Mammary epithelial cell (primary cell): ENCODE measurements around the gene NBPF9.
"Not testable (repeated sequence)": the region's sequence is repeated elsewhere in the genome, so short reads cannot be mapped to it uniquely, and the experiment has no call there.

Experiments
- EZH2 ChIP-seq: IDR thresholded peaks from 2 replicates; pipeline ENCODE4 v1.6.1; 2012; ENCODE audit warnings: low read length, inconsistent platforms, borderline replicate concordance
- TF ChIP-seq, protein P1 (sequence below), 2 donors: IDR thresholded peaks in 1 of 2; conservative IDR thresholded peaks in 1 of 2; 2 replicates each; pipeline ENCODE4 v1.5.1; 2011 to 2012; ENCODE audit warnings: inconsistent platforms in 2 of 2, low read length in 2 of 2, mild to moderate bottlenecking in 2 of 2, control low read depth in 1 of 2, low read depth in 1 of 2; ENCODE audit not compliant: insufficient read depth in 1 of 2; ENCODE audit errors: extremely low read depth in 1 of 2

DNA sequence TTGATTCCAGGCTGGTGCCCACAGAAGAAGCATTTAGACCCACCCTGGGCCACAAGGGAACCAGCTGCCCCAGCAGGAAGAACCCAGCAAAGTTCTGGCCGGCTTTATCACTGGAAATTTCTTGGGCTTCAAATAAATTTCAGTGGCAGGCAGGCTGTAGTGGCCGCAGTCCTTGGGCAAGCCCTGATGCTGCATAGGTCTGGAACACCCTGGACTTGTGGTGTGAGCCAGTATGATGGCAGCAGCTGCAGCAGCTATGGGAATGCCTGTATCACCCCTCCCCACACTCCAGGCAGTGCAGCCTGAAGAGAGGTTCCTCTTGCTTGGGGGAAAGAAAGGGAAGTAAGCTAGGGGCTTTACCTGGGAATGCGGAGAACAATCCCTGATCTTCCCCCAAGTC, 69.4 kb downstream of the NBPF9 start:
- TF ChIP-seq, protein P1, sequence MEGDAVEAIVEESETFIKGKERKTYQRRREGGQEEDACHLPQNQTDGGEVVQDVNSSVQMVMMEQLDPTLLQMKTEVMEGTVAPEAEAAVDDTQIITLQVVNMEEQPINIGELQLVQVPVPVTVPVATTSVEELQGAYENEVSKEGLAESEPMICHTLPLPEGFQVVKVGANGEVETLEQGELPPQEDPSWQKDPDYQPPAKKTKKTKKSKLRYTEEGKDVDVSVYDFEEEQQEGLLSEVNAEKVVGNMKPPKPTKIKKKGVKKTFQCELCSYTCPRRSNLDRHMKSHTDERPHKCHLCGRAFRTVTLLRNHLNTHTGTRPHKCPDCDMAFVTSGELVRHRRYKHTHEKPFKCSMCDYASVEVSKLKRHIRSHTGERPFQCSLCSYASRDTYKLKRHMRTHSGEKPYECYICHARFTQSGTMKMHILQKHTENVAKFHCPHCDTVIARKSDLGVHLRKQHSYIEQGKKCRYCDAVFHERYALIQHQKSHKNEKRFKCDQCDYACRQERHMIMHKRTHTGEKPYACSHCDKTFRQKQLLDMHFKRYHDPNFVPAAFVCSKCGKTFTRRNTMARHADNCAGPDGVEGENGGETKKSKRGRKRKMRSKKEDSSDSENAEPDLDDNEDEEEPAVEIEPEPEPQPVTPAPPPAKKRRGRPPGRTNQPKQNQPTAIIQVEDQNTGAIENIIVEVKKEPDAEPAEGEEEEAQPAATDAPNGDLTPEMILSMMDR (conservative IDR thresholded peaks at IDR 0.05 in 1 of 2, IDR thresholded peaks at IDR 0.05 in 1 of 2; ENCODE audit: extremely low read depth in 1 of 2, insufficient read depth in 1 of 2, low read depth in 1 of 2, low read length in 2 of 2) = not testable (repeated sequence)
- not testable (repeated sequence) for TF ChIP-seq EZH2
